Stomach (tissue), 9 donors: ENCODE results near the gene NARS2. TPM values are rescaled to one million over a fixed set of nuclear protein-coding genes. Genes with fewer than 3 reads are reported as not detected.

Source experiments
- DNase-seq, 2 donors: peaks; one replicate each; pipeline versions ENCODE4 v3.0.0 to v3.0.0-alpha.2; 2013 to 2019
- H3K27ac ChIP-seq, 5 donors: fragments of 200-600 bp in 4 of 5; sonication (generic) in 4 of 5; one replicate each; pipeline ENCODE4 v1.5.1; 2013 to 2019; ENCODE audit warnings: mild to moderate bottlenecking in 1 of 5, moderate library complexity in 1 of 5
- H3K27me3 ChIP-seq, 3 donors: fragments of 200-600 bp; sonication (generic); one replicate each; pipeline ENCODE4 v1.5.1; 2017 to 2019; ENCODE audit warnings: mixed run types in 1 of 3
- H3K36me3 ChIP-seq, 4 donors: fragments of 200-600 bp; sonication (generic); 1 replicate in 3 of 4; 2 replicates in 1 of 4; pipeline ENCODE4 v1.5.1; 2016 to 2019
- H3K4me1 ChIP-seq, 4 donors: fragments of 200-600 bp; sonication (generic); one replicate each; pipeline ENCODE4 v1.5.1; 2016 to 2019
- H3K4me3 ChIP-seq, 4 donors: fragments of 200-600 bp; sonication (generic) in 3 of 4; one replicate each; pipeline ENCODE4 v1.5.1; 2016 to 2019; ENCODE audit warnings: mild to moderate bottlenecking in 1 of 4
- H3K9me3 ChIP-seq, 4 donors: fragments of 200-600 bp; sonication (generic); one replicate each; pipeline ENCODE4 v1.5.1; 2016 to 2019
- EP300 ChIP-seq: sonication (generic); formaldehyde crosslinking; IDR thresholded peaks from one replicate; pipeline ENCODE4 v1.6.1; 2017; ENCODE audit warnings: antibody characterized with exemption
- POLR2A ChIP-seq, 4 donors: fragments of 450-650 bp; IDR thresholded peaks; one replicate each; pipeline ENCODE4 v1.6.1; 2016; ENCODE audit warnings: antibody characterized with exemption in 4 of 4, control low read depth in 2 of 4, mild to moderate bottlenecking in 1 of 4, moderate library complexity in 1 of 4
- POLR2AphosphoS5 ChIP-seq, 3 donors: sonication (generic); formaldehyde crosslinking; IDR thresholded peaks; one replicate each; pipeline ENCODE4 v1.6.1; 2016; ENCODE audit warnings: antibody characterized with exemption in 3 of 3
- WGBS, 5 donors: extraction: QIAGEN DNeasy Blood & Tissue Kit in 3 of 5; methylation state at CpG; one replicate each; pipeline versions ENCODE4 v1.1.5 to v1.1.7; 2013 to 2018; 5-methylcytosine and 5-hydroxymethylcytosine counted together
- intact Hi-C: fragments of 100-400 bp; cut with DNase I; formaldehyde crosslinking; loops from one replicate; pipeline ENCODE4 v1.15.1; 2023; ENCODE audit warnings: low total_unique reads
- polyA plus RNA-seq, 3 donors: library from polyadenylated mRNA; stranded (reverse); fragments of 200-250 nt; gene quantifications; one replicate each; pipeline ENCODE4 v1.2.3, GENCODE V29; 2013
- total RNA-seq, 5 donors: library from RNA; depleted of rRNA; stranded (reverse); fragments of >200 nt; gene quantifications; one replicate each; pipeline versions ENCODE4 v1.1.0 to v1.2.3, GENCODE V29; 2014 to 2016
- TF ChIP-seq, protein P1 (sequence below), 7 experiments: fragments of 450-650 bp in 4 of 7; fragments of 200-600 bp in 3 of 7; sonication (generic) in 3 of 7; IDR thresholded peaks; one replicate each; pipeline ENCODE4 v1.5.1; 2016 to 2019; ENCODE audit warnings: antibody characterized with exemption in 7 of 7, control low read depth in 2 of 7, mild to moderate bottlenecking in 1 of 7
- donor health status: healthy with polysubstance abuse.
- donor health status: Bipolar disorder and iron deficiency.
- donor health status: healthy.

Gene NARS2
- total and polyA plus RNA-seq, 8 donors: 4.7 to 34.5 (median 14.1) TPM

DNA sequence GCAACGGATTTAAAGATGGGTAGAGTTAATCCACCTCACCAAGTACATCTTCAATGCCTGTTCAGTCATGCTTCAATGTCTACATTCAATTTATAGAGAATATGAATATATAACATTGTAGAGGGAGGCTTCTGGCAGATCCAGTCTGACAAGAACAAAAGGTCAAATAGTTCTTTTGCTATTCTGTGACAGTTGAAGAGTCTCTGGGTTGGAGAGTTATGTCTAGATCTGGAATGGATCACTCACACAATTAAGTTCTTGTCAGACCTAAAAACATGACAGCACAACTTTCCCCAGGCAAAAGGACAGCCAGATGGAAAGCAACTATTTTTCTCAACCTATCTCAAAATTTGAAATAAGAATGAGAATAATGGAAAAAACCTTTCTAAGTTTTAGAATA is 141.7 kb downstream of the NARS2 start:
- intact Hi-C loops: no loop called here
- Histone ChIP-seq H3K36me3 (no peaks in the 10 kb centered on the region), H3K9me3 (no peaks in the 10 kb centered on the region), H3K27me3 (no peaks in the 10 kb centered on the region), H3K4me3 (no peak overlapping the region), H3K27ac (no peak overlapping the region), H3K4me1 (peaks cover 0 to 5% (median 0%) of the 10 kb centered on the region in 4 donors)
- WGBS, 5 donors: 28 to 70% (median 45%) methylated on average over 1 of the region's 1 CpG
- no peak for DNase-seq
- TF ChIP-seq, protein P1, sequence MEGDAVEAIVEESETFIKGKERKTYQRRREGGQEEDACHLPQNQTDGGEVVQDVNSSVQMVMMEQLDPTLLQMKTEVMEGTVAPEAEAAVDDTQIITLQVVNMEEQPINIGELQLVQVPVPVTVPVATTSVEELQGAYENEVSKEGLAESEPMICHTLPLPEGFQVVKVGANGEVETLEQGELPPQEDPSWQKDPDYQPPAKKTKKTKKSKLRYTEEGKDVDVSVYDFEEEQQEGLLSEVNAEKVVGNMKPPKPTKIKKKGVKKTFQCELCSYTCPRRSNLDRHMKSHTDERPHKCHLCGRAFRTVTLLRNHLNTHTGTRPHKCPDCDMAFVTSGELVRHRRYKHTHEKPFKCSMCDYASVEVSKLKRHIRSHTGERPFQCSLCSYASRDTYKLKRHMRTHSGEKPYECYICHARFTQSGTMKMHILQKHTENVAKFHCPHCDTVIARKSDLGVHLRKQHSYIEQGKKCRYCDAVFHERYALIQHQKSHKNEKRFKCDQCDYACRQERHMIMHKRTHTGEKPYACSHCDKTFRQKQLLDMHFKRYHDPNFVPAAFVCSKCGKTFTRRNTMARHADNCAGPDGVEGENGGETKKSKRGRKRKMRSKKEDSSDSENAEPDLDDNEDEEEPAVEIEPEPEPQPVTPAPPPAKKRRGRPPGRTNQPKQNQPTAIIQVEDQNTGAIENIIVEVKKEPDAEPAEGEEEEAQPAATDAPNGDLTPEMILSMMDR (IDR thresholded peaks at IDR 0.05): no peak
- TF ChIP-seq POLR2AphosphoS5 (IDR thresholded peaks at IDR 0.05): no peak
- no peak for TF ChIP-seq POLR2A (IDR thresholded peaks at IDR 0.05)
- TF ChIP-seq EP300: no peak

DNA sequence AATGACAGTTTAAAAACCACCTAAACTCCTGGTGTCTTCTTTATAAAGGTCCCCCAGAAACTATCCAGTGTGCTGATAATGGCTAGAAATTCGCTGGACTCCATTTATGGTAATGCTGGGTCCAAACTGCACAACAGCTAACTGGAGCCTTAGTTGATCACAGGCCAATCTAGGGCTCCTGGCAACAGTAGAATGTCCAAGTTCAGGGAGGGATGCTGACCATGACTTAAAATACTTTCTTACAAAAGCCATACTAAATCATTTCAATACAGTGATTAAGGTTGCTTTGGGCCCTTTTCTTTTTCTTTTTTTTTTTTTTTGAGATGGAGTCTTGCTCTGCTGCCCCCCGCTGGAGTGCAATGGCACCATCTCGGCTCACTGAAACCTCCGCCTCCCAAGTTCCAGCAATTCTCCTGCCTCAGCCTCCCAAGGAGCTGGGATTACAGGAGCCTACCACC is 142.6 kb downstream of the NARS2 start:
- Histone ChIP-seq H3K4me1 (peaks cover 0 to 5% (median 0%) of the 10 kb centered on the region in 4 donors), H3K9me3 (no peaks in the 10 kb centered on the region), H3K4me3 (no peak overlapping the region), H3K36me3 (no peaks in the 10 kb centered on the region), H3K27ac (no peak overlapping the region), H3K27me3 (no peaks in the 10 kb centered on the region)
- TF ChIP-seq, protein P1 (IDR thresholded peaks at IDR 0.05): peak in 4 of 7 experiments; percentile 8 to 32 (median 22)
- no peak for TF ChIP-seq EP300
- DNase-seq: no peak
- intact Hi-C loops: no loop called here
- WGBS, 5 donors: 84 to 94% (median 91%) methylated on average over 4 of the region's 4 CpGs

DNA sequence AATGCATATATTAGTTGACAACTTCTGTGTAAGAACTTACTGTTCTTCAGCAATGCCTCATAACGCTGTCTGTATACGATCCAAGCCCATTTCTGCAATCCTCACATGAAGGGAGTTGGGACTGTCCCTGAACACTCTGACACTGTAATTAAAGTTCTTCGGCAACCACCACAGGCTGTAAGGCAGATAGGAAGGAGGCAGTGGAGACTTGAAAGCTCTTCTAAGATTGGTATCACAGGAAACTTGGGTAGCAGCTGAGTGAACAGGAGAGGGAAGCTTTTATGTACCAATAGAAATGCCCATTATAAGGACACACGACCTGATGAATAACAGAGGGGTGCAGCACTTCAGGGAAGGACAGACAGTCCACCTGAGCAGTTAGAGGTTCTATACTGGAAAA is 145.0 kb downstream of the NARS2 start:
- H3K27me3 ChIP-seq: no peaks in the 10 kb centered on the region
- intact Hi-C loops: loop anchor here (10.0 kb wide), 1 partner anchor 145 kb away; the partner anchor contains the start of gene NARS2
- no peak overlapping the region for H3K4me3 ChIP-seq
- H3K27ac ChIP-seq: no peak overlapping the region
- no peaks in the 10 kb centered on the region for H3K36me3 ChIP-seq
- H3K9me3 ChIP-seq: no peaks in the 10 kb centered on the region
- DNase-seq: no peak
- H3K4me1 ChIP-seq: peaks cover 0 to 13% (median 0%) of the 10 kb centered on the region in 4 donors
- whole genome bisulfite sequencing, 5 donors: 46 to 62% (median 51%) methylated on average over 4 of the region's 4 CpGs
- TF ChIP-seq EP300 (no peak), POLR2A (IDR thresholded peaks at IDR 0.05) (no peak), POLR2AphosphoS5 (IDR thresholded peaks at IDR 0.05) (no peak)
- TF ChIP-seq, protein P1 (IDR thresholded peaks at IDR 0.05): no peak

DNA sequence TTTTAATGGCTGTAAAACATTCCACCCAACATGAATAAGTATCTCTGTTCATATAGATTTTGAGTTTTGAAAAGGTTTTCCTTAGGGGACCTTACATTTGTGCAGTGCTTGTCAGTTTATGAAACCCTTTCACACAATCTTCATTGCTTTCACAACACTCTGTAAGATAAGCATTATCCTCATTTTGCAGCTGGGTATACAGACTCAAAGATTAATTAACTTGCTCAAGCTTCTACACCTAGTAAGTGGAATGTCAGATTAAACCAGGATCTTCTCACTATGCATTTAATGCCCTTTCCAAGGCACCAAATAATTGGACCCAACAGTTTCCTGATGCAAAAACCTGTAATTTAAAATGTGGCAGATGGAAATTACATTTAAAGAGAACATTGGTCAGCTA is 145.5 kb downstream of the NARS2 start:
- Histone ChIP-seq H3K27ac (no peak overlapping the region), H3K4me1 (peaks cover 0 to 13% (median 0%) of the 10 kb centered on the region in 4 donors), H3K9me3 (no peaks in the 10 kb centered on the region), H3K36me3 (no peaks in the 10 kb centered on the region), H3K4me3 (no peak overlapping the region), H3K27me3 (no peaks in the 10 kb centered on the region)
- intact Hi-C loops: loop anchor here (10.0 kb wide), 1 partner anchor 146 kb away; the partner anchor contains the start of gene NARS2
- no peak for DNase-seq
- TF ChIP-seq POLR2A (IDR thresholded peaks at IDR 0.05) (no peak), POLR2AphosphoS5 (IDR thresholded peaks at IDR 0.05) (no peak), EP300 (no peak)
- TF ChIP-seq, protein P1 (IDR thresholded peaks at IDR 0.05): no peak
